Left lung (tissue), 10 donors: ENCODE data around the gene XBP1. TPM values are rescaled to one million over a fixed set of nuclear protein-coding genes. Genes with fewer than 3 reads are reported as not detected.

ENCODE experiments used
- ATAC-seq: fragments of 200-7000 bp; cut with Tn5 transposase; one replicate; pipeline ENCODE4 v1.9.1; 2020; ENCODE audit warnings: moderate library complexity
- DNase-seq, 4 donors: peaks; one replicate each; pipeline ENCODE4 v3.0.0-alpha.2; 2013 to 2020
- H3K27ac ChIP-seq, 2 donors: fragments of 200-600 bp; sonication (generic) in 1 of 2; one replicate each; pipeline versions ENCODE4 v1.5.0 to v1.8.0; 2020 to 2021
- H3K27me3 ChIP-seq, 2 donors: fragments of 200-600 bp; sonication (generic) in 1 of 2; one replicate each; pipeline versions ENCODE4 v1.5.0 to v1.8.0; 2020 to 2021
- H3K36me3 ChIP-seq, 2 donors: fragments of 200-600 bp; sonication (generic) in 1 of 2; one replicate each; pipeline versions ENCODE4 v1.5.0 to v1.8.0; 2020 to 2021
- H3K4me1 ChIP-seq, 2 donors: fragments of 200-600 bp; one replicate each; pipeline ENCODE4 v1.8.0; 2021
- H3K4me3 ChIP-seq, 2 donors: fragments of 200-600 bp; sonication (generic) in 1 of 2; one replicate each; pipeline versions ENCODE4 v1.5.0 to v1.8.0; 2020 to 2021; ENCODE audit warnings: mild to moderate bottlenecking in 1 of 2
- H3K9me3 ChIP-seq, 2 donors: fragments of 200-600 bp; sonication (generic) in 1 of 2; one replicate each; pipeline versions ENCODE4 v1.5.0 to v1.8.0; 2020 to 2021
- intact Hi-C, 2 donors: fragments of 100-400 bp; cut with DNase I; formaldehyde crosslinking; loops; one replicate each; pipeline versions ENCODE4 v1.11.2 to v1.14.2; 2022
- polyA plus RNA-seq, 6 donors: library from polyadenylated mRNA; unstranded; fragments of 120-200 nt; gene quantifications; one replicate each; pipeline ENCODE4 v1.2.1, GENCODE V29; 2013; ENCODE audit not compliant: insufficient read length in 6 of 6
- total RNA-seq, 2 donors: library from RNA; stranded (reverse); fragmentation: NEBNext Ultra II Directional; extraction: Animal tissue kit (Norgen Biotek cat#: 25700); gene quantifications; one replicate each; pipeline ENCODE4 v1.2.1, GENCODE V29; 2021
- TF ChIP-seq, protein P1 (sequence below), 2 donors: fragments of 200-600 bp; sonication (generic) in 1 of 2; IDR thresholded peaks; one replicate each; pipeline versions ENCODE4 v1.5.0 to v1.8.0; 2021; ENCODE audit warnings: antibody characterized with exemption in 2 of 2
- donor health status: DM: no; HTN: yes; CAD: no.
- donor health status: DM: no; HTN: no; CAD: no.

The XBP1 gene
- total and polyA plus RNA-seq, 8 donors, result 89.0 to 259 (median 113) TPM

DNA sequence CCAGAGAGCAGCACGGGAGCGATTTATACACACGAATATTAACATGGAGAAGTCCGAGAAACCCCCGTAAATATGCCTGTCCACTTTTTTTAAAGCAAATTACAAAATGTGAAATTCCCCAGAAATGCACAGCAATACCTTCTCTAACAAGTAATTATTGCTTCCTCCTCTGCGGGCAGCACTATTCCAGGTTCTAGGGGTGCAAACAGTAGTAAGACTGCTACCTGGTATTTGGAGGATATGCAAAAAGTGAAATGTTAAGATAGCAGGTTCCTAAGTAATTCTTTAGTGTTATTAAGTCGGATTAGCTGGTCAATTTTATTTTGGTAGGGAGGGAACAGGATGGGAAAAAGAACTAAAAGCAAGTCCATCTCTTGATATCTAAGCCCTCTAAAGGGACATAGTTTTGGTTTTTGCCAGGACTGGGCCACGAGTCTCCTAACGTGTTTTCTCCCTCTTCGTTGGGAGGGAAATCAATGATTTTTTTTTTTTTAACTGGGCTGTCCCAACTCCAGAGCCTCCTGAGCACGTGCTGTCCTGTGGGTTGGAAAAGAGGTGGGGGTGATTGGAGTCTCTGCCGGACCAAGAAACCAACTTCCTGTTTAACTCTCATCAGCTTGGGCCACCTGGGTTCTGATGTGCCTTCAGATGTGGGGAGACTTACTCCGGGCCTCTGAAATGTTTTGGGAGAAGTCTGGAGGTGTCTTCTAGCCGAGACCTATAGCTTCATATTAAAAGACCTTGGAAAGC, 1.7 kb upstream of the XBP1 start:
- intact Hi-C loops, result no loop called here
- H3K4me1 ChIP-seq, result peaks cover 17 to 49% of the 10 kb centered on the region in 2 donors
- H3K27me3 ChIP-seq, result no peaks in the 10 kb centered on the region
- H3K27ac ChIP-seq, result peak overlapping the region; percentile 99
- peaks cover 0 to 20% of the 10 kb centered on the region in 2 donors for H3K36me3 ChIP-seq
- no peaks in the 10 kb centered on the region for H3K9me3 ChIP-seq
- H3K4me3 ChIP-seq, result peak overlapping the region; percentile 87 to 92
- ATAC-seq (no peak), DNase-seq (no peak)
- TF ChIP-seq, protein P1, sequence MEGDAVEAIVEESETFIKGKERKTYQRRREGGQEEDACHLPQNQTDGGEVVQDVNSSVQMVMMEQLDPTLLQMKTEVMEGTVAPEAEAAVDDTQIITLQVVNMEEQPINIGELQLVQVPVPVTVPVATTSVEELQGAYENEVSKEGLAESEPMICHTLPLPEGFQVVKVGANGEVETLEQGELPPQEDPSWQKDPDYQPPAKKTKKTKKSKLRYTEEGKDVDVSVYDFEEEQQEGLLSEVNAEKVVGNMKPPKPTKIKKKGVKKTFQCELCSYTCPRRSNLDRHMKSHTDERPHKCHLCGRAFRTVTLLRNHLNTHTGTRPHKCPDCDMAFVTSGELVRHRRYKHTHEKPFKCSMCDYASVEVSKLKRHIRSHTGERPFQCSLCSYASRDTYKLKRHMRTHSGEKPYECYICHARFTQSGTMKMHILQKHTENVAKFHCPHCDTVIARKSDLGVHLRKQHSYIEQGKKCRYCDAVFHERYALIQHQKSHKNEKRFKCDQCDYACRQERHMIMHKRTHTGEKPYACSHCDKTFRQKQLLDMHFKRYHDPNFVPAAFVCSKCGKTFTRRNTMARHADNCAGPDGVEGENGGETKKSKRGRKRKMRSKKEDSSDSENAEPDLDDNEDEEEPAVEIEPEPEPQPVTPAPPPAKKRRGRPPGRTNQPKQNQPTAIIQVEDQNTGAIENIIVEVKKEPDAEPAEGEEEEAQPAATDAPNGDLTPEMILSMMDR (IDR thresholded peaks at IDR 0.05), result no peak

GRCh38 chr22:28799606-28800307, 612 bp downstream of the XBP1 start:
- Histone ChIP-seq H3K4me3 (peak overlapping the region; percentile 87 to 92), H3K27ac (peak overlapping the region; percentile 99), H3K4me1 (peaks cover 18 to 71% of the 10 kb centered on the region in 2 donors), H3K9me3 (no peaks in the 10 kb centered on the region), H3K27me3 (no peaks in the 10 kb centered on the region), H3K36me3 (peaks cover 0 to 42% of the 10 kb centered on the region in 2 donors)
- DNase-seq, result peak; percentile 60 to 92 (median 66)
- intact Hi-C loops, result no loop called here
- TF ChIP-seq, protein P1 (IDR thresholded peaks at IDR 0.05), result no peak
- peak; percentile 74 for ATAC-seq

DNA sequence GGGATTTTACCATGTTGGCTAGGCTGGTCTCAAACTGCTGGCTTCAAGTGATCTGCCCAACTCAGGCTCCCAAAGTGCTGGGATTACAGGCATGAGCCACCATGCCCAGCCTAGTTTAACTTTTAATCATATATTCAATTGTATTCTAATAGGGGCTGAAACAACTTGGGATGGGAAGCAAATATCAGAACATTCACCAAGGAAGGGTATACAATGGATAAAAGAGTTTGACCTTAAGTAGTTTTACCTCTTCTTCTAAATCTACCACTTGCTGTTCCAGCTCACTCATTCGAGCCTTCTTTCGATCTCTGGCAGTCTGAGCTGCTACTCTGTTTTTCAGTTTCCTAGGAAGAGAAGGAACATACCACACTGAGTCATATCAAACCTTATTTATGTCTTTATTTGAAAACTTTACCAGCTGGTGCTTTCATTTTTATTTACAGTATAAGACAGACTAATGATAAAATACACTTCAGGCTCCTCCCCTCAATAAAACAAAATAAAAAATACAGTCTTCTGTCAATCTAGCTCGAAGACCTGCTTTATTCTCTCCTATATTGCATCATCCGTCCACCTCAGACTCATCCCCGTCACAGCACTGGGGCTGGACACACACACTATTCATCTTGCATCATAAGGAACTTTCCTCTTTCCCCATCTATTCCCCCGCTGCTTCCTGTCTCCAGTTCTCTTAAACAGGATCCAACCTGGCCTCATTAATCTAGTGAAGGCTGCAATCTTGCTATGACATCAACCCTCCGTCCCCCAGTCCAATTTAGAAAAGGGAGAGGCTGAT, 1.4 kb downstream of the XBP1 start:
- intact Hi-C loops, result no loop called here
- TF ChIP-seq, protein P1 (IDR thresholded peaks at IDR 0.05), result no peak
- Histone ChIP-seq H3K36me3 (peaks cover 0 to 50% of the 10 kb centered on the region in 2 donors), H3K27ac (peak overlapping the region; percentile 99), H3K27me3 (no peaks in the 10 kb centered on the region), H3K4me1 (peaks cover 21 to 78% of the 10 kb centered on the region in 2 donors), H3K4me3 (peak overlapping the region; percentile 87 to 92), H3K9me3 (no peaks in the 10 kb centered on the region)
- ATAC-seq (peak; percentile 30), DNase-seq (peak in 1 of 4 donors; percentile 58)

- Histone ChIP-seq H3K4me3 (peak overlapping the region in 1 of 2 donors; percentile 92), H3K9me3 (no peaks in the 10 kb centered on the region), H3K4me1 (peaks cover 11 to 68% of the 10 kb centered on the region in 2 donors), H3K27me3 (no peaks in the 10 kb centered on the region), H3K27ac (peak overlapping the region in 1 of 2 donors; percentile 57), H3K36me3 (peaks cover 0 to 67% of the 10 kb centered on the region in 2 donors)
- ATAC-seq, result no peak
- TF ChIP-seq, protein P1 (IDR thresholded peaks at IDR 0.05), result no peak
- DNase-seq, result no peak
- intact Hi-C loops, result no loop called here
These were observed 4.2 kb downstream of the XBP1 start for GRCh38 chr22:28795932-28796856.
